H9 (cell line): ENCODE results near the gene RNF130. TPM values are rescaled to one million over a fixed set of nuclear protein-coding genes. Genes with fewer than 3 reads are reported as not detected.

Experiments
- DNase-seq: peaks from one replicate; pipeline ENCODE4 v3.0.0-alpha.2; 2017
- H2AFZ ChIP-seq: one replicate; pipeline ENCODE4 v1.6.1; 2013; ENCODE audit warnings: mild to moderate bottlenecking, low read length, control low read depth, moderate library complexity
- H2AK5ac ChIP-seq: 2 replicates; pipeline ENCODE4 v1.6.1; 2013; ENCODE audit warnings: low read length, control low read depth, mixed read lengths; ENCODE audit not compliant: insufficient read length
- H2BK120ac ChIP-seq: one replicate; pipeline ENCODE4 v1.6.1; 2013; ENCODE audit warnings: low read depth, mild to moderate bottlenecking, low read length, control low read depth, inconsistent platforms; ENCODE audit not compliant: poor library complexity, severe bottlenecking
- H2BK12ac ChIP-seq: 2 replicates; pipeline ENCODE4 v1.6.1; 2013; ENCODE audit warnings: low read length, control low read depth, mixed read lengths, low read depth; ENCODE audit not compliant: insufficient read length
- H2BK15ac ChIP-seq: 2 replicates; pipeline ENCODE4 v1.6.1; 2013; ENCODE audit warnings: low read depth, low read length, control low read depth
- H2BK20ac ChIP-seq: one replicate; pipeline ENCODE4 v1.6.1; 2013; ENCODE audit warnings: low read depth, mild to moderate bottlenecking, low read length, control low read depth, inconsistent platforms; ENCODE audit not compliant: poor library complexity, severe bottlenecking
- H2BK5ac ChIP-seq: 2 replicates; pipeline ENCODE4 v1.6.1; 2013; ENCODE audit warnings: low read length, control low read depth, mixed read lengths; ENCODE audit not compliant: insufficient read length
- H3K14ac ChIP-seq: 2 replicates; pipeline ENCODE4 v1.6.1; 2013; ENCODE audit warnings: low read length, control low read depth; ENCODE audit not compliant: insufficient read depth
- H3K18ac ChIP-seq: 2 replicates; pipeline ENCODE4 v1.6.1; 2013; ENCODE audit warnings: low read depth, mild to moderate bottlenecking, mixed read lengths, low read length, control low read depth; ENCODE audit not compliant: insufficient read length
- H3K23ac ChIP-seq: 2 replicates; pipeline ENCODE4 v1.6.1; 2013; ENCODE audit warnings: low read length, control low read depth, mixed read lengths, low read depth; ENCODE audit not compliant: insufficient read length
- H3K23me2 ChIP-seq: 2 replicates; pipeline ENCODE4 v1.6.1; 2013; ENCODE audit warnings: low read depth, mild to moderate bottlenecking, mixed read lengths, low read length, control low read depth; ENCODE audit not compliant: insufficient read length, poor library complexity, severe bottlenecking
- H3K27ac ChIP-seq: 2 replicates; pipeline ENCODE4 v1.5.1; 2013; ENCODE audit warnings: low read length, control low read depth, mixed read lengths, low read depth; ENCODE audit not compliant: insufficient read length
- H3K27me3 ChIP-seq: 2 replicates; pipeline ENCODE4 v1.6.1; 2013; ENCODE audit warnings: low read length, control low read depth, inconsistent platforms; ENCODE audit not compliant: insufficient read depth
- H3K4ac ChIP-seq: 2 replicates; pipeline ENCODE4 v1.6.1; 2013; ENCODE audit warnings: low read depth, mild to moderate bottlenecking, control low read depth, inconsistent platforms, low read length, moderate library complexity
- H3K4me1 ChIP-seq: 2 replicates; pipeline ENCODE4 v1.6.1; 2013; ENCODE audit warnings: low read length, control low read depth, inconsistent platforms; ENCODE audit not compliant: insufficient read depth
- H3K4me2 ChIP-seq: 2 replicates; pipeline ENCODE4 v1.6.1; 2013; ENCODE audit warnings: low read length, control low read depth, mixed read lengths; ENCODE audit not compliant: insufficient read length, insufficient read depth
- H3K56ac ChIP-seq: 2 replicates; pipeline ENCODE4 v1.6.1; 2013; ENCODE audit warnings: low read depth, mild to moderate bottlenecking, mixed read lengths, low read length, control low read depth; ENCODE audit not compliant: insufficient read length
- H3K79me1 ChIP-seq: 2 replicates; pipeline ENCODE4 v1.6.1; 2013; ENCODE audit warnings: low read depth, mild to moderate bottlenecking, moderate library complexity, low read length, control low read depth, inconsistent platforms; ENCODE audit not compliant: insufficient read depth, poor library complexity, severe bottlenecking
- H3K79me2 ChIP-seq: 2 replicates; pipeline ENCODE4 v1.6.1; 2013; ENCODE audit warnings: low read length, control low read depth, inconsistent platforms; ENCODE audit not compliant: insufficient read depth
- H3K9ac ChIP-seq: 2 replicates; pipeline ENCODE4 v1.6.1; 2013; ENCODE audit warnings: low read length, control low read depth, mixed read lengths; ENCODE audit not compliant: insufficient read length; ENCODE audit errors: extremely low read depth
- H3K9me3 ChIP-seq: one replicate; pipeline ENCODE4 v1.6.1; 2013; ENCODE audit warnings: low read depth, low read length, inconsistent platforms; ENCODE audit not compliant: control insufficient read depth
- H3T11ph ChIP-seq: one replicate; pipeline ENCODE4 v1.6.1; 2013; ENCODE audit warnings: mild to moderate bottlenecking, low read length, control low read depth, inconsistent platforms
- H4K20me1 ChIP-seq: one replicate; pipeline ENCODE4 v1.6.1; 2013; ENCODE audit not compliant: control insufficient read depth, insufficient read length, insufficient read depth
- H4K5ac ChIP-seq: 2 replicates; pipeline ENCODE4 v1.6.1; 2013; ENCODE audit warnings: low read depth, mild to moderate bottlenecking, mixed read lengths, low read length, control low read depth; ENCODE audit not compliant: insufficient read length
- H4K8ac ChIP-seq: replicated peaks from 2 replicates; pipeline ENCODE4 v1.6.1; 2013; ENCODE audit warnings: low read length, control low read depth, mixed read lengths, low read depth; ENCODE audit not compliant: insufficient read length
- H4K91ac ChIP-seq: 2 replicates; pipeline ENCODE4 v1.6.1; 2013; ENCODE audit warnings: low read depth, mild to moderate bottlenecking, moderate library complexity, mixed read lengths, low read length, control low read depth; ENCODE audit not compliant: insufficient read length
- H3K27ac Mint-ChIP-seq, 3 experiments: 2 replicates in 2 of 3; 3 replicates in 1 of 3; pipeline ENCODE4 v1.8.0; 2020 to 2021; ENCODE audit warnings: mixed read lengths in 3 of 3, mild to moderate bottlenecking in 1 of 3, moderate library complexity in 1 of 3
- H3K27me3 Mint-ChIP-seq: 2 replicates; pipeline ENCODE4 v1.8.0; 2021; ENCODE audit warnings: low read depth, mild to moderate bottlenecking, moderate library complexity, mixed read lengths
- H3K36me3 Mint-ChIP-seq, 3 experiments: 2 replicates in 2 of 3; 3 replicates in 1 of 3; pipeline ENCODE4 v1.8.0; 2020 to 2021; ENCODE audit warnings: low read depth in 3 of 3, mixed read lengths in 3 of 3; ENCODE audit not compliant: insufficient read depth in 1 of 3
- H3K4me1 Mint-ChIP-seq, 2 experiments: 2 replicates each; pipeline ENCODE4 v1.8.0; 2020; ENCODE audit warnings: mixed read lengths in 2 of 2
- H3K4me3 Mint-ChIP-seq, 2 experiments: 2 replicates in 1 of 2; 3 replicates in 1 of 2; pipeline ENCODE4 v1.8.0; 2020 to 2021; ENCODE audit warnings: mild to moderate bottlenecking in 2 of 2, mixed read lengths in 2 of 2, moderate library complexity in 1 of 2
- H3K9me3 Mint-ChIP-seq, 2 experiments: 2 replicates in 1 of 2; 3 replicates in 1 of 2; pipeline ENCODE4 v1.8.0; 2020; ENCODE audit warnings: mild to moderate bottlenecking in 2 of 2, mixed read lengths in 2 of 2, moderate library complexity in 1 of 2
- WGBS: extraction: QIAGEN DNeasy Blood & Tissue Kit; methylation state at CpG from one replicate; pipeline ENCODE4 v1.1.7; 2013; ENCODE audit warnings: missing lambda C conversion rate, low lambda C conversion rate, mixed read lengths; ENCODE audit not compliant: insufficient read length; ENCODE audit errors: extremely low coverage; 5-methylcytosine and 5-hydroxymethylcytosine counted together
- total RNA-seq: library from RNA; stranded (reverse); gene quantifications from 2 replicates; pipeline ENCODE4 v1.2.1, GENCODE V29; 2021
- TF ChIP-seq, protein P1 (sequence below): fragments of 200-600 bp; sonication (generic); conservative IDR thresholded peaks from 3 replicates; pipeline ENCODE4 v1.8.0; 2021; ENCODE audit warnings: antibody characterized with exemption, mild to moderate bottlenecking

The RNF130 gene
- total RNA-seq, 1 experiment from 2014 or later = 80.0 TPM

DNA sequence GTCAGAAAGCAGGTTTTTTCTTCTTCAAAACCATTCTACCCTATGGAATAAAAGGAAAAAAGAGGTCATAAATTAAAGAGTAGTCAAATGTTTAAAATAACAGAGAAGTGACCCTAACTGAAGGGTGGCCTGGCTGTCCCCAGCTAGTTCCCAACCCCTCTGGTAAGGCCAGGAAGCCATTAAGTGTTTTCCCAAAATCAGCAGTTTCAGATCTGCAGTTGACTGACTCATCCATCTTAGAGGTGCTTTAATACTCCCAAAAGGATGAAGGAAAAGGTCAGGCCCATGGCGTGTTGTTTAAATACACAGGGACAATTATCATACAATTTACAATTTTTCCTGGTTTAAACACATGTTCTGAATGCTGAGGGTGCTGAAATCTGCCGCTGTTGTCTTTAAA, 115.9 kb downstream of the RNF130 start:
- TF ChIP-seq, protein P1, sequence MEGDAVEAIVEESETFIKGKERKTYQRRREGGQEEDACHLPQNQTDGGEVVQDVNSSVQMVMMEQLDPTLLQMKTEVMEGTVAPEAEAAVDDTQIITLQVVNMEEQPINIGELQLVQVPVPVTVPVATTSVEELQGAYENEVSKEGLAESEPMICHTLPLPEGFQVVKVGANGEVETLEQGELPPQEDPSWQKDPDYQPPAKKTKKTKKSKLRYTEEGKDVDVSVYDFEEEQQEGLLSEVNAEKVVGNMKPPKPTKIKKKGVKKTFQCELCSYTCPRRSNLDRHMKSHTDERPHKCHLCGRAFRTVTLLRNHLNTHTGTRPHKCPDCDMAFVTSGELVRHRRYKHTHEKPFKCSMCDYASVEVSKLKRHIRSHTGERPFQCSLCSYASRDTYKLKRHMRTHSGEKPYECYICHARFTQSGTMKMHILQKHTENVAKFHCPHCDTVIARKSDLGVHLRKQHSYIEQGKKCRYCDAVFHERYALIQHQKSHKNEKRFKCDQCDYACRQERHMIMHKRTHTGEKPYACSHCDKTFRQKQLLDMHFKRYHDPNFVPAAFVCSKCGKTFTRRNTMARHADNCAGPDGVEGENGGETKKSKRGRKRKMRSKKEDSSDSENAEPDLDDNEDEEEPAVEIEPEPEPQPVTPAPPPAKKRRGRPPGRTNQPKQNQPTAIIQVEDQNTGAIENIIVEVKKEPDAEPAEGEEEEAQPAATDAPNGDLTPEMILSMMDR = no peak
- no CpG with 5 or more reads among the region's 2 CpGs for WGBS

More for the DNA sequence above, 115.9 kb downstream of the RNF130 start:
- Histone ChIP-seq H2BK20ac (no peak overlapping the region), H4K5ac (no peak overlapping the region), H4K91ac (no peak overlapping the region), H2BK15ac (no peak overlapping the region), H2AK5ac (no peak overlapping the region), H3K79me1 (no peaks in the 10 kb centered on the region), H3K56ac (no peak overlapping the region), H3K23me2 (no peaks in the 10 kb centered on the region), H3K79me2 (no peaks in the 10 kb centered on the region), H4K8ac (no peak overlapping the region), H3K4me2 (no peak overlapping the region), H3K9ac (no peak overlapping the region), H3K27me3 (no peaks in the 10 kb centered on the region), H3K9me3 (no peaks in the 10 kb centered on the region), H4K20me1 (no peaks in the 10 kb centered on the region), H3K27ac (no peak overlapping the region), H2BK12ac (no peak overlapping the region), H3K4me1 (no peaks in the 10 kb centered on the region), H2BK120ac (no peak overlapping the region), H3K4ac (no peak overlapping the region), H2AFZ (no peak overlapping the region), H3K23ac (no peak overlapping the region), H3T11ph (no peak overlapping the region), H3K18ac (no peak overlapping the region), H3K14ac (no peak overlapping the region), H2BK5ac (no peak overlapping the region)
- peak overlapping the region in 1 of 3 experiments; percentile 11; a peak in 3 of 7 replicates for H3K27ac Mint-ChIP-seq
- H3K4me1 Mint-ChIP-seq = no peaks in the 10 kb centered on the region
- H3K36me3 Mint-ChIP-seq = peaks cover 5 to 50% (median 34%) of the 10 kb centered on the region in 3 experiments; a peak in 5 of 7 replicates
- H3K9me3 Mint-ChIP-seq = no peaks in the 10 kb centered on the region
- H3K4me3 Mint-ChIP-seq = no peak overlapping the region
- H3K27me3 Mint-ChIP-seq = no peaks in the 10 kb centered on the region
- no peak for DNase-seq
